Endodermal cell (in vitro differentiated cells): ENCODE results near the gene ERMAP. TPM values are rescaled to one million over a fixed set of nuclear protein-coding genes. Genes with fewer than 3 reads are reported as not detected.

Experiments
- DNase-seq: peaks from one replicate; pipeline ENCODE4 v3.0.0-alpha.2; 2017
- H3K27ac ChIP-seq: 2 replicates; pipeline ENCODE4 v1.5.1; 2013; ENCODE audit warnings: mild to moderate bottlenecking, low read depth, low read length, moderate library complexity
- H3K27me3 ChIP-seq: 2 replicates; pipeline ENCODE4 v1.6.1; 2013; ENCODE audit warnings: mild to moderate bottlenecking, low read length, moderate library complexity; ENCODE audit not compliant: insufficient read depth, control insufficient read depth, poor library complexity, severe bottlenecking
- H3K36me3 ChIP-seq: 2 replicates; pipeline ENCODE4 v1.7.0; 2013; ENCODE audit warnings: mild to moderate bottlenecking, low read length, moderate library complexity; ENCODE audit not compliant: control insufficient read depth, insufficient read depth
- H3K4me1 ChIP-seq: one replicate; pipeline ENCODE4 v1.7.0; 2013; ENCODE audit warnings: low read length; ENCODE audit not compliant: control insufficient read depth, insufficient read depth
- H3K4me3 ChIP-seq: 2 replicates; pipeline ENCODE4 v1.5.1; 2013; ENCODE audit warnings: mild to moderate bottlenecking, low read length, moderate library complexity
- H3K9ac ChIP-seq: 2 replicates; pipeline ENCODE4 v1.6.1; 2013; ENCODE audit warnings: mild to moderate bottlenecking, low read length, moderate library complexity; ENCODE audit not compliant: poor library complexity, severe bottlenecking; ENCODE audit errors: extremely low read depth
- H3K9me3 ChIP-seq: 2 replicates; pipeline ENCODE4 v1.6.1; 2013; ENCODE audit warnings: mild to moderate bottlenecking, low read length, moderate library complexity; ENCODE audit not compliant: control insufficient read depth
- H3K27ac Mint-ChIP-seq: 2 replicates; pipeline ENCODE4 v1.8.0; 2020; ENCODE audit warnings: mixed read lengths
- H3K27me3 Mint-ChIP-seq: 2 replicates; pipeline ENCODE4 v1.8.0; 2021; ENCODE audit warnings: mild to moderate bottlenecking, mixed read lengths; ENCODE audit not compliant: insufficient read depth
- H3K36me3 Mint-ChIP-seq: 2 replicates; pipeline ENCODE4 v1.8.0; 2020; ENCODE audit warnings: low read depth, mixed read lengths
- H3K4me1 Mint-ChIP-seq: 2 replicates; pipeline ENCODE4 v1.8.0; 2020; ENCODE audit warnings: mixed read lengths
- H3K4me3 Mint-ChIP-seq: 2 replicates; pipeline ENCODE4 v1.8.0; 2020; ENCODE audit warnings: mild to moderate bottlenecking, moderate library complexity, mixed read lengths
- H3K9me3 Mint-ChIP-seq: 2 replicates; pipeline ENCODE4 v1.8.0; 2020; ENCODE audit warnings: mild to moderate bottlenecking, mixed read lengths
- CTCF ChIP-seq: fragments of 200-600 bp; sonication (generic); conservative IDR thresholded peaks from 2 replicates; pipeline ENCODE4 v1.5.0; 2021; ENCODE audit warnings: antibody characterized with exemption, mild to moderate bottlenecking
- WGBS, 2 experiments: methylation state at CpG; one replicate each; pipeline versions ENCODE4 v1.1.5 to v1.1.7; 2013; ENCODE audit warnings: missing lambda C conversion rate in 2 of 2, mixed read lengths in 1 of 2; ENCODE audit not compliant: insufficient coverage in 1 of 2, insufficient read length in 1 of 2; 5-methylcytosine and 5-hydroxymethylcytosine counted together
- total RNA-seq, 2 donors: library from RNA; stranded (reverse); fragmentation: NEBNext Ultra II Directional in 1 of 2; extraction: Animal tissue kit (Norgen Biotek cat#: 25700) in 1 of 2; gene quantifications; 2 replicates in 1 of 2; 3 replicates in 1 of 2; pipeline ENCODE4 v1.2.1, GENCODE V29; 2021

Gene ERMAP
- total RNA-seq, 2 donors from 2014 or later: 5.1 to 5.7 TPM

- no peak overlapping the region for H3K27ac Mint-ChIP-seq
- TF ChIP-seq CTCF: no peak
- no peak overlapping the region for H3K4me3 Mint-ChIP-seq
- Histone ChIP-seq H3K4me3 (no peak overlapping the region), H3K4me1 (no peaks in the 10 kb centered on the region), H3K36me3 (no peaks in the 10 kb centered on the region), H3K27me3 (no peaks in the 10 kb centered on the region), H3K27ac (no peak overlapping the region), H3K9me3 (no peaks in the 10 kb centered on the region), H3K9ac (no peak overlapping the region)
- WGBS, 2 experiments: 89 to 100% methylated on average over 1 to 5 of the region's 5 CpGs
- peaks cover 3% of the 10 kb centered on the region for H3K27me3 Mint-ChIP-seq
- DNase-seq: no peak
- H3K36me3 Mint-ChIP-seq: no peaks in the 10 kb centered on the region
- H3K4me1 Mint-ChIP-seq: peaks cover 9% of the 10 kb centered on the region
- peaks cover 4% of the 10 kb centered on the region for H3K9me3 Mint-ChIP-seq
Measured at GRCh38 chr1:42797979-42798378, 18.9 kb upstream of the ERMAP start.

DNA sequence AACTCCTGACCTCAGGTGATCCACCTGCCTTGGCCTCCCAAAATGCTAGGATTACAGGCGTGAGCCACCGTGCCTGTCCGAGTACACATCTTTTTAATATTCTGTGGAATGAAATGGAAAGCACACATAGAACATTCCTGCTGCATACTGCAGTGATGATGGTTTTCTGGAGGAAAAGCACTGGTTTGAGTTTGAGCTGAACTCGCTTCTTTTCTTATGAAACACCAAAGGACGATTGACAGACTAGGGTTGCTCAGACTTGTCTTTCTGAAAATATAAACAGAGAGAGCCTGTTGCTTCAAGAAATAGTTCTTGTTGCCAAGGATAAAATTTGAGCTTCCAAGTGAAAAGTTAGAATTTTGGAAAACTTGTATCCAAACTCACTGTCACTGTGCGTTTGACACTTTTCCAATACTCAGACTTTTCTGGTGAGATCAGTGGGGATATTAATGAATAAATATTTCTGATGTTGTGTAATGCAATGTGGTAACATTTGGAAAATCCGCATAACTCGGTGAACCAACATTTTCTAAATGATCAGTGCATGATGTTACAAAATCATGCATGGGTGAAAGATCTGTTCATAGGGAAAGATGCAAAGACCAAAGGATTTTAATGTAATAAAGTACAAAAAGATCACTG, 15.0 kb upstream of the ERMAP start:
- peaks cover 33% of the 10 kb centered on the region for H3K36me3 Mint-ChIP-seq
- H3K36me3 ChIP-seq: peaks cover 22% of the 10 kb centered on the region
- H3K27ac Mint-ChIP-seq: no peak overlapping the region
- no peaks in the 10 kb centered on the region for H3K4me1 ChIP-seq
- no peak overlapping the region for H3K27ac ChIP-seq
- peaks cover 27% of the 10 kb centered on the region for H3K9me3 Mint-ChIP-seq
- no peak overlapping the region for H3K9ac ChIP-seq
- peaks cover 9% of the 10 kb centered on the region for H3K4me1 Mint-ChIP-seq
- no peak overlapping the region for H3K4me3 Mint-ChIP-seq
- no peak for TF ChIP-seq CTCF
- 94% methylated on average over 8 of the region's 8 CpGs for WGBS, 2 experiments
- DNase-seq: no peak
- no peaks in the 10 kb centered on the region for H3K27me3 ChIP-seq
- no peaks in the 10 kb centered on the region for H3K27me3 Mint-ChIP-seq
- peaks cover 24% of the 10 kb centered on the region for H3K9me3 ChIP-seq
- no peak overlapping the region for H3K4me3 ChIP-seq

GRCh38 chr1:42806171-42806570, 10.8 kb upstream of the ERMAP start:
- Mint-ChIP-seq H3K27me3 (no peaks in the 10 kb centered on the region), H3K4me3 (no peak overlapping the region), H3K4me1 (no peaks in the 10 kb centered on the region), H3K36me3 (peaks cover 53% of the 10 kb centered on the region), H3K27ac (no peak overlapping the region), H3K9me3 (peaks cover 27% of the 10 kb centered on the region)
- H3K36me3 ChIP-seq: peaks cover 34% of the 10 kb centered on the region
- H3K27ac ChIP-seq: no peak overlapping the region
- no peak overlapping the region for H3K4me3 ChIP-seq
- H3K4me1 ChIP-seq: no peaks in the 10 kb centered on the region
- H3K9ac ChIP-seq: no peak overlapping the region
- no peaks in the 10 kb centered on the region for H3K27me3 ChIP-seq
- DNase-seq: no peak
- peaks cover 24% of the 10 kb centered on the region for H3K9me3 ChIP-seq
- TF ChIP-seq CTCF: no peak
